ENCODE data around the gene P2RY2. TPM values are rescaled to one million over a fixed set of nuclear protein-coding genes. Genes with fewer than 3 reads are reported as not detected.
"Not testable (repeated sequence)": the region's sequence is repeated elsewhere in the genome, so short reads cannot be mapped to it uniquely, and the experiment has no call there.

P2RY2 gene
- total and polyA plus RNA-seq, 5 donors from 2014 or later: not detected

DNA sequence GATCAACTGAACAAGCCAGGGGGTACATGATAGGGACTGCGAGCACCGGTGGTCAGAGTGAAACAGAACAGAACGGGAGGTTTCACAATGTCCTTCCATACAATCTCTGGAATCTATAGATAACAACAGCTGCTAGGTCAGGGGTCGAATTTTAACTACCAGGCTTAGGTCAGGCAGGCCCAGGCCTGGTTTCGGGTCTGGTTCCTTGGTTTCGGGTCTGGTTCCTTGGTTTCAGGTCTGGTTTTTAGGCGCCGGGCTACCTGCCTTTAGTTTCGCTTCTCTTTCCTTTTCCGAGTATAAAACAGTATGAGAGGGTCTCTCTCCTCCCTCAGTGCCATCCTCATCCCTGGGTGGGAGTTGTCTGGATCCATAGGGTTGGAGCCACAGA, 53.4 kb downstream of the P2RY2 start:
- not testable (repeated sequence) for H3K36me3 ChIP-seq (ENCODE audit: control insufficient read depth, insufficient read depth, low read length); H3K4me3 ChIP-seq (ENCODE audit: low read depth, low read length); H3K27ac Mint-ChIP-seq; H3K27me3 ChIP-seq (ENCODE audit: control insufficient read depth, insufficient read depth, low read length); H3K4me1 Mint-ChIP-seq; H3K36me3 Mint-ChIP-seq; H3K4me3 Mint-ChIP-seq; ATAC-seq (ENCODE audit: low read depth in 2 of 2); H3K9me3 ChIP-seq (ENCODE audit: control insufficient read depth in 2 of 2, low read length in 2 of 2); DNase-seq; H3K27ac ChIP-seq (ENCODE audit: insufficient read depth, low read length, poor library complexity, severe bottlenecking); H3K9me3 Mint-ChIP-seq; H3K4me1 ChIP-seq (ENCODE audit: control insufficient read depth, insufficient read depth, low read length, poor library complexity, severe bottlenecking)
- peaks cover 23% of the 10 kb centered on the region for H3K27me3 Mint-ChIP-seq

GRCh38 chr11:73271936-73272679, 54.0 kb downstream of the P2RY2 start, which contains the start of gene P2RY6:
P2RY6 (plus strand) TSS chr11:73272338; CDS start chr11:73296519, 24,181 bp downstream.
- H3K9me3 ChIP-seq (ENCODE audit: control insufficient read depth in 2 of 2, low read length in 2 of 2): no peaks in the 10 kb centered on the region
- peak in 1 of 2 donors; percentile 34 for ATAC-seq (ENCODE audit: low read depth in 2 of 2)
- no peaks in the 10 kb centered on the region for H3K4me1 ChIP-seq (ENCODE audit: control insufficient read depth, insufficient read depth, low read length, poor library complexity, severe bottlenecking)
- H3K36me3 ChIP-seq (ENCODE audit: control insufficient read depth, insufficient read depth, low read length): no peaks in the 10 kb centered on the region
- peaks cover 2% of the 10 kb centered on the region for H3K27me3 ChIP-seq (ENCODE audit: control insufficient read depth, insufficient read depth, low read length)
- Mint-ChIP-seq H3K27me3 (peaks cover 18% of the 10 kb centered on the region), H3K4me1 (no peaks in the 10 kb centered on the region), H3K36me3 (no peaks in the 10 kb centered on the region), H3K4me3 (no peak within 1 kb of the TSS), H3K9me3 (no peaks in the 10 kb centered on the region), H3K27ac (no peak within 1 kb of the TSS)
- H3K4me3 ChIP-seq (ENCODE audit: low read depth, low read length): no peak within 1 kb of the TSS
- no peak within 1 kb of the TSS for H3K27ac ChIP-seq (ENCODE audit: insufficient read depth, low read length, poor library complexity, severe bottlenecking)
- DNase-seq: no peak

DNA sequence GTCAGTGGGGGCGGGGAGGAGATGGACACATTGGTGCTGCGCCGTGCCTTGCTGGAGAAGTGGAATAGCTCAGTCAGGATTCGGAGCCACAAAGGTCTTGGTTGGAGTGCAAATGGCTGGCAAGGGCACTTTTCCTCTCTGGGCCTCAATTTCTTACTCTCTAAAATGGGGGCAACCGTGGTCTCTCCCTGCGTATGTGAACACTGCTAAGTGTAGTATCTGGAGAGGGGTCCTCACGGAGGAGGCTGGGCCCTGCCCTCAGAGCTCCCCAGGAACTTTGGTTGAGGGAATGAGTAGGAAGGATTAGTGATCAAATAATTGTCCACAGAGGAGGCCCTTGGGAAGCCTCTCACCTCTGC, 54.6 kb downstream of the P2RY2 start:
- Histone ChIP-seq H3K36me3 (ENCODE audit: control insufficient read depth, insufficient read depth, low read length) (no peaks in the 10 kb centered on the region), H3K4me1 (ENCODE audit: control insufficient read depth, insufficient read depth, low read length, poor library complexity, severe bottlenecking) (no peaks in the 10 kb centered on the region), H3K4me3 (ENCODE audit: low read depth, low read length) (no peak overlapping the region), H3K9me3 (ENCODE audit: control insufficient read depth in 2 of 2, low read length in 2 of 2) (no peaks in the 10 kb centered on the region), H3K27me3 (ENCODE audit: control insufficient read depth, insufficient read depth, low read length) (peaks cover 2% of the 10 kb centered on the region), H3K27ac (ENCODE audit: insufficient read depth, low read length, poor library complexity, severe bottlenecking) (no peak overlapping the region)
- Mint-ChIP-seq H3K27me3 (peaks cover 14% of the 10 kb centered on the region), H3K36me3 (no peaks in the 10 kb centered on the region), H3K4me3 (no peak overlapping the region), H3K4me1 (no peaks in the 10 kb centered on the region), H3K27ac (no peak overlapping the region), H3K9me3 (no peaks in the 10 kb centered on the region)
- ATAC-seq (ENCODE audit: low read depth in 2 of 2) (no peak), DNase-seq (no peak)

DNA sequence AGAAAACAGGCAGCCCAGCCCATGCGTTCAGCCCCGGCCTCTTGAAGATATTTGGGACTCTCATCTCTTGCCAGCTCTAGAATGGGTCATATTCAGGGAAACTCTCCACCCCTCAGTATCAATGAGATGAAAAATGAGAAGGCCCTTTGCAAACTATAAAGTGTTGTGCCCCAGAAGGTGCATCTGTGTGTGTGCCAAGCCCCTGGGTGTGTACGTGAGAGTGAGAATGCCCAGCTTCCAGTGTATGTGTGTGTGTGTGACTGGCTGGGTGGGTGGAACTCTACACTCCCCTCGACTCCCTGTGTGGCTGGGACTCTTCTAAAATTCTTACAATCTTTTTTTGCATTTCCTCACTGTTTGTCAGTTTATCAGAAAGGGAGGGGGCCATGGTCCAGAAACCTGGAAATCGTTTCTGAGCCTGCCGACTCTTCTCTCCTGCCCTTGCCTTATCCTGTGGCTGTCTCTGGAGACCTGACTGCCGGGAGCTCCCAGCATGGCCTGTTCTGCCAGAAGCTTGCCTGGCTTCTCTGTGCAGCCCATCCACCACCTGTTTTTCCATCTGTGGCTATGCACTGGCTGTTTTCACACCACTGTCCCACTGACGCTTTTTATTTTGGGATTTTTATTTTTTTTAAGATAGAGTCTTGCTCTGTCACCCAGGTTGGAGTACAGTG, 55.3 kb downstream of the P2RY2 start:
- Mint-ChIP-seq H3K4me3 (no peak overlapping the region), H3K27ac (peak overlapping the region in 1 of 3 donors; percentile 56), H3K27me3 (peaks cover 12% of the 10 kb centered on the region), H3K4me1 (no peaks in the 10 kb centered on the region), H3K9me3 (no peaks in the 10 kb centered on the region), H3K36me3 (no peaks in the 10 kb centered on the region)
- ATAC-seq (ENCODE audit: low read depth in 2 of 2) (no peak), DNase-seq (no peak)
- H3K27me3 ChIP-seq (ENCODE audit: control insufficient read depth, insufficient read depth, low read length): peaks cover 2% of the 10 kb centered on the region
- no peak overlapping the region for H3K27ac ChIP-seq (ENCODE audit: insufficient read depth, low read length, poor library complexity, severe bottlenecking)
- H3K9me3 ChIP-seq (ENCODE audit: control insufficient read depth in 2 of 2, low read length in 2 of 2): no peaks in the 10 kb centered on the region
- H3K4me1 ChIP-seq (ENCODE audit: control insufficient read depth, insufficient read depth, low read length, poor library complexity, severe bottlenecking): no peaks in the 10 kb centered on the region
- no peaks in the 10 kb centered on the region for H3K36me3 ChIP-seq (ENCODE audit: control insufficient read depth, insufficient read depth, low read length)
- no peak overlapping the region for H3K4me3 ChIP-seq (ENCODE audit: low read depth, low read length)

GRCh38 chr11:73274191-73274590, 56.1 kb downstream of the P2RY2 start:
- peaks cover 12% of the 10 kb centered on the region for H3K27me3 Mint-ChIP-seq
- H3K36me3 ChIP-seq (ENCODE audit: control insufficient read depth, insufficient read depth, low read length); H3K4me3 Mint-ChIP-seq; H3K27ac ChIP-seq (ENCODE audit: insufficient read depth, low read length, poor library complexity, severe bottlenecking); H3K27ac Mint-ChIP-seq; DNase-seq; H3K4me1 Mint-ChIP-seq; H3K4me3 ChIP-seq (ENCODE audit: low read depth, low read length); H3K36me3 Mint-ChIP-seq; H3K9me3 Mint-ChIP-seq; H3K27me3 ChIP-seq (ENCODE audit: control insufficient read depth, insufficient read depth, low read length); ATAC-seq (ENCODE audit: low read depth in 2 of 2); H3K4me1 ChIP-seq (ENCODE audit: control insufficient read depth, insufficient read depth, low read length, poor library complexity, severe bottlenecking); H3K9me3 ChIP-seq (ENCODE audit: control insufficient read depth in 2 of 2, low read length in 2 of 2): not testable (repeated sequence)

DNA sequence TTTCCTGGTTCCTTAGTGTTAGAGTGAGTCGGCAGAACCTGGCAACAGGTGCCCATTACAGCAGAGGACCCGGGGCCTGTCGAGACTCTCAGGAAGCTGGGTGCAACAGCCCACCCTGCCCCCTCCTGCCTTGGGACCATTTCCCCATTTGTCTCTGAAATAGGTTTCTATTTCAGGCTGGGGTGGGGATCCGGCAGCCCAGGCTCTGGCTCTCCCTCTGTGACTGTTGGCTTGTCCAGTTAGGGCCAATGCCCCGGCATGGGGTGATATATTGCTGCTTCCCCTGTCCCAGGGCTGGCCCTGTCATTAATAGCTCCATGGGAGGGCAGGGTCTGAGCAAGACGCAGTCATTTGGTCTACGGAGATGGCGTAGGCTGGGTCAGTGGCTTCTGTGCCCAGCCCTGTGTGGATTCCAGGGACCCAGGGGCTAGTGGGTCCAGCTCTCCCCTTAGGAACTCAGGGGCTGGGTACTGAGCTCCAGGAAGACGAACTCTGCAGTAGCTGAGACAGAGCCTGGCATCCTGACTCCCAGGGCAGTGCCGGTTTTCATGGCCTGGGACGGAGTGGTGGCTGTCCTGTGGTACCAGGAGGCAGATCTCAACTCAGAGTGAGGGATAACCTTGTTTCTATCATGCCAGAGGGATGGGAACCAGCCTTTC, 56.8 kb downstream of the P2RY2 start:
- H3K27me3 Mint-ChIP-seq: peaks cover 12% of the 10 kb centered on the region
- H3K27ac ChIP-seq (ENCODE audit: insufficient read depth, low read length, poor library complexity, severe bottlenecking): no peak overlapping the region
- H3K9me3 Mint-ChIP-seq: no peaks in the 10 kb centered on the region

DNA sequence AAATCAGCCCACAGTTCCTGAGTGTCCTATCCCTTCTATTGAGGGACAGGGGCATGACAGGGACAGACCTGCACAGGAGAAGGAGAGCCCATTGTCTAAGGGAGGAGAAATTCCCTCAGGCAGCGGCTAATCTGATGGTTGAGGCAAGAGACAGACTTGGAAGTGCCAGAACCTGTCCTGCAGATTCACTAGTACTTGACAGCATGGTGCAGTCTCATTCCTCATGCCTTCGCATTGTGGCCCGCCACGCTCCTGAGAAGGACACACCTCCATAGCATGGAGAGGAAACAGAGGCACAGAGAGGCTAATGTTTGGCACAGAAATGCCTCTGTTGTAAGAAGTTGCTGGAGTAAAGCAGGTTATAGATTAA, 57.3 kb downstream of the P2RY2 start:
- Histone ChIP-seq H3K4me1 (ENCODE audit: control insufficient read depth, insufficient read depth, low read length, poor library complexity, severe bottlenecking) (no peaks in the 10 kb centered on the region), H3K4me3 (ENCODE audit: low read depth, low read length) (no peak overlapping the region), H3K27me3 (ENCODE audit: control insufficient read depth, insufficient read depth, low read length) (peaks cover 2% of the 10 kb centered on the region), H3K9me3 (ENCODE audit: control insufficient read depth in 2 of 2, low read length in 2 of 2) (no peaks in the 10 kb centered on the region), H3K36me3 (ENCODE audit: control insufficient read depth, insufficient read depth, low read length) (no peaks in the 10 kb centered on the region), H3K27ac (ENCODE audit: insufficient read depth, low read length, poor library complexity, severe bottlenecking) (no peak overlapping the region)
- Mint-ChIP-seq H3K27ac (no peak overlapping the region), H3K27me3 (peaks cover 12% of the 10 kb centered on the region), H3K4me3 (no peak overlapping the region), H3K4me1 (no peaks in the 10 kb centered on the region), H3K36me3 (no peaks in the 10 kb centered on the region), H3K9me3 (no peaks in the 10 kb centered on the region)
- DNase-seq (no peak), ATAC-seq (ENCODE audit: low read depth in 2 of 2) (no peak)

More for the DNA sequence above, 56.8 kb downstream of the P2RY2 start:
- no peak overlapping the region for H3K4me3 ChIP-seq (ENCODE audit: low read depth, low read length)
- no peaks in the 10 kb centered on the region for H3K4me1 ChIP-seq (ENCODE audit: control insufficient read depth, insufficient read depth, low read length, poor library complexity, severe bottlenecking)
- no peak for ATAC-seq (ENCODE audit: low read depth in 2 of 2)
- peaks cover 2% of the 10 kb centered on the region for H3K27me3 ChIP-seq (ENCODE audit: control insufficient read depth, insufficient read depth, low read length)
- H3K4me1 Mint-ChIP-seq: no peaks in the 10 kb centered on the region
- H3K36me3 Mint-ChIP-seq: no peaks in the 10 kb centered on the region
- DNase-seq: no peak
- no peaks in the 10 kb centered on the region for H3K36me3 ChIP-seq (ENCODE audit: control insufficient read depth, insufficient read depth, low read length)
- no peak overlapping the region for H3K27ac Mint-ChIP-seq
- H3K4me3 Mint-ChIP-seq: no peak overlapping the region
- no peaks in the 10 kb centered on the region for H3K9me3 ChIP-seq (ENCODE audit: control insufficient read depth in 2 of 2, low read length in 2 of 2)

Data from CD4-positive, CD25-positive, alpha-beta regulatory T cell (primary cell).